KBM-7 (cell line): Measurements from ENCODE around the gene SLC27A1.

Source experiments
- DNase-seq: peaks from one replicate; pipeline ENCODE4 v3.0.0-alpha.2; 2015
- in situ Hi-C: fragments of 300-500 bp; cut with MboI; formaldehyde crosslinking; loops from 2 replicates; pipeline ENCODE4 v1.14.3; 2020; ENCODE audit warnings: low sequenced_read_pairs, low pct_unique_long_range_greater_than_20kb, mixed read lengths

SLC27A1 gene

DNA sequence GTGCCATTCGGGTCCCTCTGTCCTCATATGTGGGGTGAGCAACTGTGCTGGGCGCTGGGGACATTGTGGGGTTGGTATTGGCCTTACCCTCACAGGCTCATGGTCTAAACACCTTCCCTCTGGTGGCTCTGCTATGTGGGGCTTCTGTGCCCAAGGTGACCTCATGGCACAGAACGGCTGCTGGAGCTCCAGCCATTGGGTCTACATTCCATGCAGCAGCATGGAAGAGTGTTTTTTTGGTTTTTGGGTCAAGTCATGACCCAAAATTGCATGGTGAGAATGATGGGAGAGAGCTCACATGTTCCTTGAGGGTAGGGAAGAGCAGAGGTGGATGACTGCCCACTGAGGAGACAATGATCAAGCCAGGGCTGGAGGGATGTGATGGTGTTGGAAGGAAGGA lies 58.3 kb downstream of the SLC27A1 start:
- in situ Hi-C loops: no loop called here
- DNase-seq: no peak

DNA sequence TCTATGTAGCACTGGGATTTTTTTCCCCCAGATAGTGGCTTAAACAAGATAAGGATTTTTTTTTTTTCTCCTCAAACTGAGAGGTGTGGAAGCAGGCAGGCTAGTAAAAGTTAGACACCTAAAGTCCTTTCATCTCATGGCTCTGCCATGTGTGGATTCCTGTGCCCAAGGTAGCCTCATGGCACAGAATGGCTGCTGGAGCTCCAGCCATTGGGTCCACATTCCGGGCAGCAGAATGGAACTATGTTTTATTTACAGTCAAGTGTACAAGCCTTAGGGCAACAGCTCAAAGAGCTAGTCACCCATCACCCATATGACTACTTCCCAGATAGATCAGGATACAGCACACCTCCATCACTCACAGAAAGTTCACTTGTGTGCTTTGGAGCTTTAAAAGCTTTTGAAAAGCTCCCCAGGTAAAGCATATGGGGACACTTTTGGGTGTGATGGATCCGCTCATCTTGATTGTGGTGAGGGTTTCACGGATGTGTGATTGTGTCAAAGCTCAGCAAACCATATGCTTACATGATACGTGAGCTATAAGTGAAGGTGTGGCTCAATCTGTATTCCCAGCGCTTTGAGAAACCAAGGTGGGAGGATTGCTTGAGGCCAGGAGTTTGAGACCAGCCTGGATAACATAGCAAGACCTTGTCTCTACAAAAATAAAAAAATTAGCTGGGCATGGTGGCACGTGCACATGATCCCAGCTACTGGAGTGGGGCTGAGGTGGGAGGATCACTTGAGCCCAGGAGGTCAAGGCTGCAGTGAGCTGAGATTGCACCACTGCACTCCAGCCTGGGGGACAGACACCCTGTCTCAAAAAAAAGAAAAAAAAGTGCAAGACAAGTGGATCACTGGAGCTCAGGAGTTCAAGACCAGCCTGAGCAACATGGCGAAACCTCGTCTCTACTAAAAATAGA lies 59.2 kb downstream of the SLC27A1 start:
- DNase-seq: no peak
- in situ Hi-C loops: no loop called here

DNA sequence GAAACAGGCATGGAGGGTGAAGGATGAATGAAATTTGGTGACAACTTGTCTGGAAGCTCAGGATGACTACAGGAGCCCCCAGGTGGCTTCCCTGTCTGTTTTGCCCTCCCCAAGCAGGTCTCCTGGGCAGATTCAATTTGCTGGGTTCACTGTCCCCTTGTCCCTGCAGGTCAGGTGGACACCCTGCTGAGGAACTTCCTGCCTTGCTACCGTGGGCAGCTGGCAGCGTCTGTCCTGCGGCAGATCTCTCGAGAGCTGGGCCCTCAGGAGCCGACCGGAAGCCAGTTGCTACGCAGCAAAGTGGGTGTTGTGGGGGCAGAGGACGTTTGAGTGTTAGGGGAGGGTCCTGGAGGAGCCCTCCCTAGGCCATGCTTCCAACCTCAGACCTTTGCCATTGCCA lies 60.3 kb downstream of the SLC27A1 start:
- in situ Hi-C loops: no loop called here
- DNase-seq: peak; percentile 63

- DNase-seq: no peak
- in situ Hi-C loops: no loop called here
Measured at GRCh38 chr19:17532116-17532515, 61.8 kb downstream of the SLC27A1 start.

- in situ Hi-C loops: no loop called here
- DNase-seq: no peak
Measured at GRCh38 chr19:17532557-17532956, 62.2 kb downstream of the SLC27A1 start.

- in situ Hi-C loops: no loop called here
Measured at GRCh38 chr19:17534767-17535166, 64.4 kb downstream of the SLC27A1 start.

DNA sequence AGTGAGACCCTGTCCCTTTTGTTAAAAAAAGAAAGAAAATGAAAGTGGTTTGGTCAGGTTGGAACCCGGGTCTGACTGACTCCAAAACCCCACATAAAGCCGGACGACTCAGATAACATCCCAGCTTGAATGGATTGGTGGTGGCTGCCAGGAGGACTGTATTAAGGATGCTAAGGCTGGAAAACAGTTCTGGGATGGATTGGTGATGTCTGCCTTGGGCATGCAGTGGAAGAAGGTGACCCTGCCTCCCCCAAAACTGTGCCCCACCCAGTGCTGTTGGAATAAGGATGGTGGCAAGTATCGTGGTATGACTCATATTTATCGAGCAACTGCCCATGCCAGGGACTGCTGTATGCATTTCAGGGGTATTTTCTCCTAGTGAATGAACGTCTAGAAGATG lies 66.6 kb downstream of the SLC27A1 start:
- DNase-seq: no peak
- in situ Hi-C loops: no loop called here

More at GRCh38 chr19:17534767-17535166, 64.4 kb downstream of the SLC27A1 start:
- no peak for DNase-seq

GRCh38 chr19:17538684-17539237 lies 68.4 kb downstream of the SLC27A1 start:
- peak; percentile 53 for DNase-seq
- in situ Hi-C loops: no loop called here

DNA sequence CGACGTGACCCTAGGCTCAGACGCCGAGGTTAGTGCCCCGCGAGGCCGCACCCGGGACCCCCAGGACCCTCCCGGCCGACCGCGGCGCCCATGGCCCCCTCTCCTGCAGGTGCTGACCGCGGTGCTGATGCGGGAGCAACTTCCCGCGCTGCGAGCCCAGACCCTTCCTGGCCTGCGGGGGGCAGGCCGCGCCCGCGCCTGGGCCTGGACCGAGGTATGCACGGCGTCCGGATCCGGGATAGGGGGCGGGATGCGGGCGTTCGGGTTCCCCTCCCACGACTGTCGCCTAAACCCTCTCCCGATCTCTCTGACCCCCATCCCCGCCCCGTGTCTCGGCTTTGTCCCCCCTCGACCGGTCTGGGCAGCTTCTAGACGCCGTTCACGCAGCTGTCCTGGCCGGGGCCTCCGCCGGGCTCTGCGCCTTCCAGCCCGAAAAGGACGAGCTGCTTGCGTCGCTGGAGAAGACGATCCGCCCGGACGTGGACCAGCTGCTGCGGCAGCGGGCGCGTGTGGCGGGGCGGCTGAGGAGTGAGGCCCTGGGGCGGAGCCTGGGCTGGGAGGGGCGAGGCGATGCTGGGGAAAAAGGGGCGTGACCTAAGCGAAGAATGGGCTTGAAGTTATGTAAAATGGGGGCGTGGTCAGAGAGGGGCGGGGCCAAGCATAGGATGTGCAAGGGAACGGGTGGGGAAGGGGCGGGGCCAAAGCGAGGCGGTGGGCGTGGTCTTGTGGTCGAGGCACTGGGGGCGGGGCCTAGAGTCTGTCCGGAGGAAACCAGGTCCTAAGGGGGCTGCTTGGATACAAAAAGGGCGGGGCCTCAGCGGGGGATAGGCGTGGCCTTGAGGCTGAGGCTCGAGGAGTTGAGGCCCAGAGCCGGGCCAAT lies 69.2 kb downstream of the SLC27A1 start:
- in situ Hi-C loops: no loop called here
- DNase-seq: peak; percentile 98

DNA sequence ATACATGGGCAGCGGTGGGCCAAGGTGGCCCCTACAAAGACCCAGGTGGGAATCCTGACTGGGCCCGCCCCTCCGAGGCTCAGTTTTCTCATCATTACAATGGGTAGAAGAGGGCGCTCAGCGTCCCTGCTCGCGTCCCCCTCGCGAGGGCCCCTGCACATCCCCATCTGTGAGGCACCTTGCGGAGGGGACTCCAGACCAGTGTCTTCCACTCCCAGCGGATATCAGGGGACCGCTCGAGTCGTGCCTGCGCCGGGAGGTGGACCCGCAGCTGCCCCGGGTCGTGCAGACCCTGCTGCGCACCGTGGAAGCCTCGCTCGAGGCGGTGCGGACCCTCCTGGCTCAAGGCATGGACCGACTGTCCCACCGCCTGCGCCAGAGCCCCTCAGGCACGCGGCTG lies 69.8 kb downstream of the SLC27A1 start:
- in situ Hi-C loops: no loop called here
- no peak for DNase-seq

DNA sequence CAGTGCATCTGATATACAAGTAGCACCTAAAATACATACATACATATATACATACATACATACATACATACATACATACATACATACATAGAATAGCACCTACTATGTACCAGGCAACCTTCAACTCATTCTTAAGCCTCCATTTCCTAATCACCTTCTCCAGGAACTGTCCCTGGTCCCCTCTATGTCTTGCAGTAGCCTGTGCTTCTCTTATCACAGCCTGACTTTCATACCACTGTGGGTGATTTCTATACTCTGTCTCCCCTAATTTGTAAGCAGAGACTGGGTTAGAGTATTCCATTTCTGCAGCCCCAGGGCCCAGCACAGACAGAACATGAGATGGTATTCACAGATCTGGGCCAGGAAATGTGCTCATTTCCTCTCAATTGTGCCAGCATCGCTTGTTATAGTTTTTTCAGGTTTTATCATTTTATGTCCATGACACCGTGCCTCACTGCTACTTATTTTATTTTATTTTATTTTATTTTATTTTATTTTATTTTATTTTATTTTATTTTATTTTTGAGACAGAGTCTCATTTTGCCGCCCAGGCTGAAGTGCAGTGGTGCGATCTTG lies 70.9 kb downstream of the SLC27A1 start:
- DNase-seq: no peak

DNA sequence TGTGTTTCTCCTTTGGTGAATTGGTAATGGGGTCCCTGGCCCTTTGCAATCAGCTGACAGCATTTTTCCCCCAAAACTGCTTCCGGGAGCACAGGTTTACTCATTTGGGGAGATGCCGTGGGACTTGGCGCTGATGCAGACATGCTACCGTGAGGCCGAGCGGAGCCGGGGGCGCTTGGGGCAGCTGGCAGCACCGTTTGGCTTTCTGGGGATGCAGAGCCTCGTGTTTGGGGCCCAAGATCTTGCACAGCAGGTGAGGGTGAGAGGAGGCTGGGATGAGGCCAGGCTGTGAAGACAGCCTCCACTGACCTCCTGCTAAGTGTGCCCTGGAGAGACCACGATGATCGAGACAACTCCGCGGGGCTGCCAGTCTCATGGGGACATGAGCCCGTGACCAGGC lies 71.7 kb downstream of the SLC27A1 start:
- no peak for DNase-seq
- in situ Hi-C loops: no loop called here

More for the DNA sequence above, 70.9 kb downstream of the SLC27A1 start:
- in situ Hi-C loops: no loop called here

- in situ Hi-C loops: no loop called here
- DNase-seq: no peak
Measured at GRCh38 chr19:17542793-17543582, 72.7 kb downstream of the SLC27A1 start.

DNA sequence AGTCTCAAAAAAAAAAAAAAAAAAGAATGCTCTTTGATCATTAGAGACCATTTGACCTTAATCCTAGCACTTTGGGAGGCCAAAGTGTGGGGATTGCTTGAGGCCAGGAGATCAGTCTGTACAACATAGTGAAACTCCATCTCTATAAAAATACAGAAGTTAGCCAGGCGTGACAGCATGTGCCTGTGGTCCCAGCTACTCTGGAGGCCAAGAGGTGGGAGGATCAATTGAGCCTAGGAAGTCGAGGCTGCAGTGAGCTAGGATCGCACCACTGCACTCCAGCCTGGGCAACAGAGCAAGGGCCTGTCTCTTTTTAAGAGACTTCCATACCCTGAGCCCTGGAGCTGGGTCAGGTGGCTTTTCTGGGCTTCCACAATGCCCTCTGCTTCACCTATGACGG lies 73.7 kb downstream of the SLC27A1 start:
- in situ Hi-C loops: no loop called here
- DNase-seq: peak; percentile 23

GRCh38 chr19:17544418-17544817 lies 74.1 kb downstream of the SLC27A1 start:
- no peak for DNase-seq
- in situ Hi-C loops: no loop called here

- no peak for DNase-seq
- in situ Hi-C loops: no loop called here
Measured at GRCh38 chr19:17548145-17548544, 77.8 kb downstream of the SLC27A1 start.

GRCh38 chr19:17549085-17549740 lies 78.9 kb downstream of the SLC27A1 start:
- in situ Hi-C loops: no loop called here
- peak; percentile 21 for DNase-seq

DNA sequence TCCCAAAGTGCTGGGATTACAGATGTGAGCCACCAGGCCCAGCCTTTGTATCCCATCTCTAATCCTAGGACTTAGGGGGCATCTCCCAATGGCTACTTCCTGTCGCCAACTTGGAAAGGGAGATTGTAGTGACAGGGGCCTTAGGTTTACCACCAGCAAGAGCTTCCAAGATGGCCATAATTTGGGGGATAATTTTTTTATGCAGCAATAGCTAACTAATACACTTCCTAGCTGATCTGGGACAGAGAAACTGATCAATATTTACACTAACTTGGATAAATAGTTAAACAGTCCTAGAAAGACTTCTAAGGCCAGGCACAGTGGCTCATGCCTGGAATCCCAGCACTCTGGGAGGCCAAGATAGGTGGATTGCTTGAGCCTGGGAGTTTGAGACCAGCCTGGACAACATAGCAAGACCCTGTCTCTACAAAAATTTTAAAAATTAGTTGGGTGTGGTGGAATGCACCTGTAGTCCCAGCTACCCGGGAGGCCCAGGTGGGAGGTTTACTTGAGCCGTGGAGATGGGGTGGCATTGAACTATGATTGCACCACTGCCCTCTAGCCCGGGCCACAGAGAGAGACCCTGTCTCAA lies 79.8 kb downstream of the SLC27A1 start:
- DNase-seq: no peak
- in situ Hi-C loops: no loop called here
